Hematopoietic multipotent progenitor cell (in vitro differentiated cells): Measurements from ENCODE around the gene SLC9A3. TPM values are rescaled to one million over a fixed set of nuclear protein-coding genes. Genes with fewer than 3 reads are reported as not detected.
"Not testable (repeated sequence)": the region's sequence is repeated elsewhere in the genome, so short reads cannot be mapped to it uniquely, and the experiment has no call there.

Experiments
- DNase-seq, 3 donors: peaks; one replicate each; pipeline ENCODE4 v3.0.0-alpha.2; 2011 to 2015; ENCODE audit warnings: low read depth in 2 of 3, low spot score in 2 of 3
- total RNA-seq: library from RNA; depleted of rRNA; stranded (reverse); fragments of >200 nt; gene quantifications from one replicate; pipeline ENCODE4 v1.2.3, GENCODE V29; 2012

Gene SLC9A3
- total RNA-seq, 1 donor = 3.5 TPM

DNA sequence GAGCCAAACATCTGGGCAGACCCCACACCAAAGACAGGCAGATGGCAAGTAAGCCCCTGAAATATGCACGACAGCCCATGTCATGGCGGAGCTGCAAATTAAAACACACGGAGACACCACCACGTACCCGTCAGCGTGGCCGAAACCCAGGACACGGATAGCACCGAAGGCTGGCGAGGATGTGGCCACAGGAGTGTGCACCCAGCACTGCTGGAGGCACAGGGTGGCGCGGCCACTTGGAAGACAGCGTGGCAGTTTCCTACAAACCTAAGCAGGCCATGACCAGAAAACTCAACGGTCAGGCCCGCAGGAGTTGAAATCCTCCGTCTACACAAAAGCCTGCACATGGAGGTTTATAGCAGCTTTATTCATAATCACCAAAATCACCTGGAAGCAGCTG lies 12.8 kb downstream of the SLC9A3 start:
- no peak for DNase-seq

DNA sequence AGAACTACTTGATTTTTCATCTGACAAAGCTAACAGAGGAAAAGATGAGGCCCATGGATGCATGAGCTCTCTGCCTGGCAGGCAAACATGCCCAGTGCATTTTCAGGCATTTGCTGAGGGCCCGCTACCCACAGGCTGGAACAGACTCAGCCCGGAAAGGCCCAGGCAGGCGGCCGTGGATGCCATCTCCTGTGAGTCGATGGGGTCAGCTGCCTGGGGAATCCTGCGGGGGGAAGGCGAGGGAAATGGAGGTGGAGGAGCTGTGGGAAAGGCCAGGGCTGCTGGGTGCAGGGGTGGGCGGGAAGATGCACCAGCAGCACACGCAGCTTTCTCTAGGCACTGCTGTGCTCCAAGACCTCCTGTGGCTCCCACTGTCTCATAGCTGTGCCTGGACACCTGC lies 13.7 kb downstream of the SLC9A3 start:
- no peak for DNase-seq

DNA sequence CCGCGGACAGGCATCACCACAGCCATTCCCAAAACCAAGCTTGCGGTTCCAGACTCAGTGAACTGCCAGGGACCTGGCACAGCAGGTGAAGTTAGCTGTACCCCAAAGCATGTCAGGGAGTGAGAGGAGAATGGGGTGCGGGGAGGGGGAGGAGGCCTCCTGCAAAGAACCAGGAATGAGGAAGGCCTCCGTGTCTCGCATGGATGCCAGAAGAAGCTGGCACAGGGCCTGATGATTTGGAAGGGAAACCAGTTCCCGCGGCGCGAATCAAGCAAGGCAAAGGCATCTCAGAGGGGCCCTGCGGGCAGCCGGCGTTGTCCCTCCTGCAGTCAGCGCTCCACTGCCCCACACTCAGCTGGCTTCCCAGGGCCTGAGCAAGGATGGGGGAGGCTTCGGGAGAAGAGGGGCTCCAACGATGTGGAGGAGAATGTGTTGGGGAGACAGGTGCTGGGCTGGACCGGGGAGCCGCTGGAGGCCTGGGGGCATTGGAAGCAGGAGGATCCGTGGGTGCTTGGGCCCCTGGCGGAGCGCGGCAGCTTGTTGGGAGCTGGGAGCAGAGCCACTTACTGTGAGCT lies 14.6 kb downstream of the SLC9A3 start:
- DNase-seq = no peak

DNA sequence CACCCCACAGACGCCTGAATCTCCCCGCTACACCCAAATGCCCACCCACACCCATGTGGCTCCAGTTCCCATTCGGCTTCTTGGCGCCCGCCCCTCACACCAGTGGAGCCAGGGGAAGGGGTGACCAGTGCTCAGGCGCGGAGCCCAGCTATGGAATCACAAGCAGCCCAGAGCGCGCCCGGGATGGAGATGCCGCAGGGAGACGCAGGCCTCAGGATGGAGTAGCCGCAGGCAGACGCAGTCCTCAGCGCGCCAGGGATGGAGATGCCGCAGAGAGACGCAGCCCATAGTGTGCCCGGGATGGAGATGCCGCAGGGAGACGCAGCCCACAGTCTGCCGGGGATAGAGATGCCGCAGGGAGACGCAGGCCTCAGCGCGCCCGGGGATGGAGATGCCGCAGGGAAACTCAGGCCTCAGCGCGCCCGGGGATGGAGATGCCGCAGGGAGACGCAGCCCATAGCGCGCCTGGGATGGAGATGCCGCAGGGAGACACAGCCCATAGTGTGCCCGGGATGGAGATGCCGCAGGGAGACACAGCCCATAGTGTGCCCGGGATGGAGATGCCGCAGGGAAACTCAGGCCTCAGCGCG lies 16.2 kb downstream of the SLC9A3 start:
- not testable (repeated sequence) for DNase-seq

DNA sequence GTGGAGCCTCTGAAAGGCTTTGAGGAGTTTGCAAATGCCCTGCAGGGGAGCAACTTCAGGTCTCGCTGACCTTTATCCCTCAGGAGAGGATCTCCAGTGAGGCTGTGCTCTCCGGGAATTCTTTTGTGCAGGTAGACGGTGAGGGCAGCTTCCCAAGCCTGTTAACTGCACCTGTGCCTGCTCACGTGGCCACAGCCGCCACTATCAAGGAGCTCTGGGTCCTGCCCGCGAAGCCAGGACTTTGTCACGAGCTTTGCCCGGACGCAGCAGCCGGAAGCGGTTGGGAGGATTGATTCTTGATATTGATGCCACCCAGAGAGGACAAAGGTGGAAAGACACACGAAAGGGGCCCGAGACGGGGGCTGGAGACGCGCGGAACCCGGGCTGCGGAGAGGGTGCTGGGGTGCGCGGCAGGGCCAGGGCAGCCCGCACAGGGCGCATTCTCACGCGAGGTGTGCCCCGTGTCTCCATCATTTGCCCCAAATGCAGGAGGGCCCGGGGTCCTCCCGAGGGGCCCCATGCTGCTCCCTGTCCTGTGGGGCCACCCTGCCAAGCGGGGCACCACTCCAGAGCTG lies 18.2 kb downstream of the SLC9A3 start:
- no peak for DNase-seq

DNA sequence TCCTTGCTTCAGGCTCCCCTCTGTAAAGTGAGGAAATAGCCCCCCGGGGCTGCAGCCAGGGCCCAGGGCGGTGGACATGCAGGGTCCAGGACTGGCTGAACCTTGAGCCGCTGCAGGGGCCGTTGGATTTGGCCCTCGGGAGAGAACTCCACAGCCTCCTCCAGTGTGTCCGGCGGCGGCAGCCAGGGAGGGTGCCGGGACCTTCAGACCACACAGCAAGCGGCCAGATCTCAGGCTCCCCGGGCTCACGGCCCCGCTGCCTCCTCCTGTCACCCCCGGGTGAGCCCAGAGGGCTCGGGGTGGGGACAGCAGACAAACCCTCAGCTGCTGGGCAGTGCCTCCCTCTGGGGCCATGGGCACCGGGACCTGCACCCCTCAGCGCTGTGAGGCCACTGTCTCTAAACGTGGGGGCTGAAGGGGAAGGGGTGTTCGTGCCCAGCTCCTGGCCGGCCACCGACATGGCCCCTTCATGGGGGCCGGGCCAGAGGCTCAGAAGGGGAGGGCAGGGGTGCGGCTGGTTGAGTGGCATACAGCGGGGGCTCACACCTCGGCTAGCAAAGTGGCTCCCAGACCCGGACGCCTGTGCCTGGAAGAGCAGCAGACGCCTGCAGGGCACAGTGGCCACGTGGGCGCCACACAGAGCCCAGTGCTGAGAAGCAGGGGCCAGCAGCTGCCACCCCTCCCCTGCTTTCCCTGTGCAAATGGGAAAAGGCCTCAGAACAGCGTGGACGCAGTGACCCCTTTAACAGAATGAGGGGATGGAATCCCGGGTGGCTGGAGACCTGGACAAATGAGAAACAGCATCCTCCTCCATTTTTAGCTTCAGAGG lies 19.7 kb downstream of the SLC9A3 start:
- no peak for DNase-seq

DNA sequence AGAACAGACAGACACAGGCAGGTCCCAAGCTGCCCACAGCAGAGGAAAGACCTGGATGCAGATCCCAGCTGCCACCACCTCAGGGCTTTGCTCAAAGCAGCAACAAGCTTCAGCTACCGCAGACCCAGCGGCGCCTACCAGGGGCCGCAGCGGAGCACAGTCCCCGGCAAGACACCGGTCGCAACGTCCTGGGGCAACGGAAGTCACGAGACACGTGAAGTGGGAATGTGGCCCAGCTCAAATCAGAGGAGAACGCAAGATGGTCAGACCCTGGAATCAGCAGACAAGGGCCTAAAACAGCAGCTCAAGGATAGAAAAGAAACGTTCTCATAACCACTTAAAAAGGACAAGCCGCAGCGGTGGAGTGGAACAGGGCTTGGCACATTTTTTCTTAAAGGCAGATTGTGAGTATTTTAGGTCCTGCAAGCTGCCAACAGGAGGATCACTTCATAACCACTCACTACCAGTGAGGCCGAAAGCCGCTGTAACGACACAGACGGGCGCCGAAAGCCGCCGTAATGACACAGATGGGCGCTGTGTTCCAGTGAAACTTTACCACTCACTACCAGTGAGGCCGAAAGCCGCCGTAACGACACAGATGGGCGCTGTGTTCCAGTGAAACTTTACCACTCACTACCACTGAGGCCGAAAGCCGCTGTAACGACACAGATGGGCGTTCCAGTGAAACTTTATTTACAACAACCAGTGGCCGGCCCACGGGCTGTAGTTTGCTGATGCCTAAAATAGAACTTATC lies 21.7 kb downstream of the SLC9A3 start:
- peak in 2 of 3 donors; percentile 21 to 34 for DNase-seq

DNA sequence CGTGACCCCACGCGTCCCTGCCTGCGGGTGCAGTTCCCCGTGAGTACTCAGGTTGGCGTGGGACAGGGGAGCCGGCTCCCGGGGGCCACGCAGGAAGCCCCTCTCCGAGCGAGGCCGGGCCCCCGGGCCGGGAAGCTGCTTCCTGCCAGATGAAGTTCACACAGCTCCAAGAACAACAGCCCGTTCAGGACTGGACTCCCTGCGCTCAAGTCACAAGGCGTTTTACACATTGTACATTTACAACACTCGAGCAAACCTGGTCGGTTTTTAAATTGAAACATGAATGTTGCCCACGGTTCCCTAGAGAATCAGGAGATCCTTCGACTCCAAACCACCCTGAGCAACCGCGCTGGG lies 22.4 kb downstream of the SLC9A3 start:
- DNase-seq = no peak

DNA sequence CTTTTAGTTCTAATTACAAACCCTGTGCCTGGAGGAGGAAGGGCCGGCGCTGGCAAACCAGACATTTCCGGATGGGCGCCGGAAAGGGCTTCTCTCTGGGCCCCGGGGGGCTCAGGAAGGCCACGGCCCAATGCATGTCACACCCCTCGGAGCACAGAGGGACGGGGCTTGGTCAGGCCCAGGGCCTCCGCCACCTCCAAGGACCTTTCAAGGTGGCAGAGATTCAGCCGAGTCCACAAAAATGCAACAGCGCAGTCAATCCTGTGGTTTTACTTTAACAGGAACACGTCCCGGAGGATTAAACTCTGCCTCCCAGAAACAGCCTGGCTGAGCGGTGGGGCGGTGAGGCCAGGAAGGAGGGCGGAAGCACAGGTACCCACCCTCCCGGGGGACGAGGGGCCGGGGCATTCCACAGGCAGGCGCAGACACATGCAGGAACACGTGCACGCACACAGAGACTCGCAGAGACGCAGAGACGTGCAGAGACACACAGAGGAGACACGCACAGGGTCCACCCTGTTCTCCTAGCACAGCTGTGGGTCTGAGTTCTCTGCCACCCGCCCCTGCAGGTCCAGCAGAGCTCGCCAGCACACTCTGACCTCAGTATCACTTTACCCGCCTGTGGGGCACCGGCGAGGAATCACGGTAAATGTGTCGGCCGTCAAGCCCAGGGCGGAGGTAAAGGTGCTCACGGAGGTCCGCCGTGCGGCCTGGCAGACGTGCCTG lies 23.0 kb downstream of the SLC9A3 start:
- DNase-seq = no peak

DNA sequence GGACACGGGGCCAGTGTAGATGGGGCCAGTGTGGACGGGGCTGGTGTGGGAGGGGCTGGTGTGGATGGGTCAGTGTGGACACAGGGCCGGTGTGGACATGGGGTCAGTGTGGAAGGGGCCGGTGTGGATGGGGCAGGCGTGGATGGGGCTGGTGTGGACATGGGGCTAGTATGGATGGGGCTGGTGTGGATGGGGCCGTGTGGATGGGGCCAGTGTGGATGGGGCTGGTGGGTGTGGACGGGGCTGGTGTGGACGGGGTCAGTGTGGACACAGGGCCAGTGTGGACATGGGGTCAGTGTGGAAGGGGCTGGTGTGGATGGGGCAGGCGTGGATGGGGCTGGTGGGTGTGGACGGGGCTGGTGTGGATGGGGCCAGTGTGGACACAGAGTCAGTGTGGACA lies 23.8 kb downstream of the SLC9A3 start:
- no peak for DNase-seq

DNA sequence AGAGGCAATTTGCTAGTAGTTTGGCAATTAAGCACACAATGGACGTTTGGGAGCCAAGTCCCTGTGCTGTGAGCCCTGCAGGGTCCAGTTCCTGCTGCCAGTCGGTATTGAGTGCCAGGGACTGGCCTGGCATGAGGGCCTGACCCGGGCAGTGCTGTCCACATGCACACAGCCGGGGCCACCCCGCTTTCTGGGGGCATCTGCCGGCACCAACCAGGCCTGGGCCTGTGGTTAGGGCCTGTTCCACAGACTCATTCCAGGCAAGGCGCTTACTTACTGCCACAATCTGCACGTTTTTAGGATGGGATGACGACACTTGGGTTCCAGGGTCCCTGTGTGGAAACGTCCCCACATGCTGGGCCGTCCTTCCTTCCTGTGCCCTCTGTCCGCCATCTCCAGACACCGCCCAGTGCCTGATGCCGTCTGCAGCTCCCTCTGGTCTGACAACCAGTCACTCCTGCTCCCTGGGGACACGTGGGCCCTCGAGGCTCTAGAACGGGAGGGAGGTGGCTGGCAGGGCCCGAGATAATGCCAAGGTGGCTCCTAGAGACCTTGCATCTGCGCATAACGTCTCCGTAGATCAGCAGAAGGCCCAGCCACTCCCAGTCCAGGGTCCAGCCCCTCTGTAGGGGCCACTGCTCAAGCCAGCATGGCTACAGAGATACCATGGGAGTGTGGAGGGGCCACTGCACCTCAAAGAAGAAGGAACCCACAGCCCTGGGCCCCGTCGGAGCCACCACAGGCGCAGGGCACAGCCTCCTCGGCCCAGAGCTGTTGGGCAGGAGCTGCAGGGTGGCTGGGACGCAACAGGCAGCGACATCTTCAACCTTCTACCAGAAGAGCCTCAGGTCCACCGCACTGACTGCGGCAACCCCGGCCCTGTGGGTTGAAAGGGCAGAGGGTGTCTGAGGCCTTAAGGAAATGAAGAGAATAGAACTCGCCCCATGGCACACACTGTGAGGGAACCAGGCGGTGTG lies 24.7 kb downstream of the SLC9A3 start:
- no peak for DNase-seq

DNA sequence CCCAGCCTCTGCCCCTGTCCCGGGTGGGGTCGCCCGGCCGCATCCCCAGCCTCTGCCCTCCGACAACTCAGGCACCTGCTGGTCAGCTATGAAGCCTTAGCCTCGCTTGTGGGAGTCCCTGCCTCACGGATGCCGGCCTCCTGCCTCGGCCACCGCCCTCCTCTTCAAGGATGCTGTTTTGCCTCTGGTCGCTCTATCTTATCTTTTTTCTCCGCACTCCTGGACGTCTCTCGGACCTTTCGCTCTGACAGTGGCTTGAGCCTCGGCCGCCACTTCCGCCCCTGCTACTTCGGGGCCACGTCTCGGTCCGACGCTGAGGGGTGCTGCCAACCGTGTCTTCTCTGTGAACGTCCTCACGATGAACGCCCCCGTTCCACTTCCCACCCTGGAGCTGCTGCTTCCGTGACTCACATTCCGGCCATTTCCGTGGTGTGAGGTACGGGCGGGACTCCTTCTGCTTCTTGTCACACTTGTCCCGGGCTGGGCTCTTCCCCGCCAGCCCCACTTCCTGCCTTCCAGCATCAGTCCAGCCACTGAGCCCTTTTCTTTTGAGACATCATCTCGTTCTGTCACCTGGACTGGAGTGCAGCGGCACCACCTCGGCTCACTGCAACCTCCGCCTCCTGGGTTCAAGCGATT lies 26.3 kb downstream of the SLC9A3 start:
- DNase-seq = no peak

DNA sequence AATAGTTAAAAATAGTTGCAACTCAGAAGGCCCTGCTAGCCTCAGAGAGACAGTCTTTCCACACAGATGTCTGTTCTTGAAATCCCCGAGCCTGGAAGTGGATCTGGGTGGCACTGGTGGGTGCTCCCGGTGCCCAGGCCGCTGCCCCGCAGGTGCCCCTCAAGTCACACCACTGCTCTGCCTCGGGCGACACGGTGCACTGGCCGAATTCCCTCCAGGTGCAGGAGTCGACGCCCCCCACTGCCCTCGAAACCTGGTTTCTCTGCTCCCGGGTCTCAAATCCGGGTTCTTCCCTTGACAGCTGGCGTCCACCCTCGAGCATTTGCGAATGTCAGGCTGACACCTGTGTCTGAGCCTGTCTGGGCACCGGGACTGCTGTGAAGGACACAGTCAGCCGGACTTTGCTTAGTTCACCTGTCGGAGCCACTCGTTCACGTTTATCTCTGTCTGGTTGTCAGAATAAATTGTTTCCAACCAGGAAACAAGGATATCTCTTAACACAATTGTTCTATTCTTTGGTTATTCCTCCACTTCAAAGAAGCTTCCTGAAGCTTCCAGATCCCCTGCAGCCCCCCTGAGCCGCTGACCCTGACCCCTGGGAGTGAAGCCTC lies 27.1 kb downstream of the SLC9A3 start:
- no peak for DNase-seq

DNA sequence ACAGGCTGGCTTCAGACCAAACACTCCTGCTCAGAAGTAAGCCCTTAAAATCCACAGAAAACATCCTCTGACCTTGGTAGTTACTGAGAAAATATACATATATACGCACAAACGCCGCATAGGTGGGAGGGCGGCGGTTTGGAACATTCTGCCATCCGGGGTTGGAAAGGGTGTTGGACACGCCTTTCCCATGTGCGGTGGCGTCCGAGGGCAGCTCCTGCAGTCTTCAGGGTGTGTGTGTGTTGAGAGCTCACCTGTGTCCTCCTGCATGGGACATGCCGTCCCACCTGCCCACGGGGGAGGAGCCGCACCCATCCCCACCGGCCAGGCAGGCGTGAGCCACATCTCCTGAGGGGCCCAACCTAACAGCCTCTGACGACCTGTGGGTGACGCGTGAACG lies 28.2 kb downstream of the SLC9A3 start:
- no peak for DNase-seq

DNA sequence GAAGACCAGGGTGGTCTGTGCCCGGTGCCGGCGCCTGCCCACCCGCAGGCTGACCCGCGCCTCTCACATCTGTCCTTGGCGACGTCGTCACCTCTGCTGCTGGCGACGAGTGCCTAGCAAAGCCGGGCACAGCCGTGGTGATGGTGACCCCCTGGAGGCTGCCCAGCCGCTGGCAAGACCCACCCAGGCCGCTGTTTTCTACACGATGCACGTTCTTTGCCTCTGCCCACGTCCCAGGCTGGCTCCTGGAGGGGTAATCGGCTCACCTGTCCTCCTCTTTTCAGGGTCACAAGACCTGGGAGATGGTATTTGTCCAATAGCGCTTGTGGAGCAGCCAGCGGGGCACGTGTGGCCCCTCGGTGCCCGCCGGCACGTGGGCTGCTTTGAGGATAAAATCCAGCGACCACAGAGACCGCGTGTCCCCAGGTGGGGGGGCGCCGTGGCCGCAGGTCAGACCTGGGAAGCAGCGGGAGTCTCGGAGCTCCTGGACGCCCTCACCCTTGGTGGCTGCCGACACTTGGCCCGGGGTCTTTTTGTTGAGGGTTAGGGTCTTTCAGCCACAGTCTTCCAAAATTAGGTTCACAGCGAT lies 29.5 kb downstream of the SLC9A3 start:
- no peak for DNase-seq

DNA sequence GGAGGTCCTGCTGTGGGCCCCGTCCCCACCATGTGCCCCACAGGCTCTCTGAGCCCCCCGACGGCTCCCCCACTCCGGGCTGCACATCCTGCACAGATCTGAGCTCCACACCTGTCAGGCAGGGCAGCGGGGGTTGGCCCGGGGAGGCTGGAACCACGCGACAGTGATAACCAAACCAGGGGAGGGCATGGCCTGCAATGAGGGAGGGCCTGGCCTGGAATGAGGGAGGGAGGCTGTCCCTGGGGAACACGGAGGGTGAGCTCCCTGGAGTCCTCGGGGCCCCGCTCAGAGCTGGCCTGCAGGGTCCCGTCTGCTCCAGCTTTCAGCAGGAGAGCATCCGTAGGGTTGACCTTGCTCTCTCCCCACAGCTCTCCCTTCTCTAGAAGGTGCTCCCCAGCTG lies 30.5 kb downstream of the SLC9A3 start:
- DNase-seq = no peak

DNA sequence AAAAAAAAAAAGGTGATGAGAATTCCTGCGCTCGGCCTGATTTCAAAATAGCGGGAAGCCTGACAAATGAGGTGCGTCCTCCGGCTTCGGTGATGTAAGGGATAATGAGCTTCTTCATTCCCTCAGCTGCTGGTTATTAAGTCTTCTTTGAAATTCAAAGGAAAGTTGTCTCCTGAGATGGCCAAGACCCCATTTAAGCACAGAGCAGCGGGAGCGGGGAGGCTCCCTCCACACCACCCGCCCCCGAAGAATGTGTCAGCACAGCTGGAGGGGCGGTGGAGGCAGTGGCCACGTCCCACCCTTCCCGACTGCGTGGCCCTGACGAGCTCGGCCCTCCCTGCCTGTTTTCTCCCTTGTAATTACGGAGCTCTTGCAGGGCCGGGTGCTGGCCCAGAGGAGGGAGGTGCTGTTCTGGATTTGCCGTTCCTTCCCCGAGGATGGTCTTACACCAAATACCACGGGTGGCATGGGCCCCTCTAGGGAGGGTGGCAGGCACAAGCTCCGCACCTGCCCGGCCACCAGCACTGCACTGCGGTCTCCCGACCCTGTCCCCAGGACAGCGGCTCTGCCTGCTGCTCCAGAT lies 31.0 kb downstream of the SLC9A3 start:
- DNase-seq = no peak
